Motor neuron (in vitro differentiated cells): ENCODE measurements around the gene EVC. TPM values are rescaled to one million over a fixed set of nuclear protein-coding genes. Genes with fewer than 3 reads are reported as not detected.
A peak's percentile ranks its signal among the peaks of the same experiment; 100 is the strongest.
"Not testable (repeated sequence)": the region's sequence is repeated elsewhere in the genome, so short reads cannot be mapped to it uniquely, and the experiment has no call there.

Experiments used
- ATAC-seq, 8 experiments: fragments of 200-7000 bp; cut with Tn5 transposase; replicated peaks in 6 of 8; 2 replicates each; pipeline ENCODE4 v1.8.0; 2021; ENCODE audit warnings: mild to moderate bottlenecking in 8 of 8, moderate library complexity in 8 of 8
- H3K27ac ChIP-seq, 2 donors: fragments of 250-450 bp; sonication (Bioruptor Pico); 2 replicates each; pipeline ENCODE4 v1.9.0; 2021; ENCODE audit warnings: antibody characterized with exemption in 2 of 2, mild to moderate bottlenecking in 2 of 2, moderate library complexity in 1 of 2
- H3K4me1 ChIP-seq, 2 donors: fragments of 250-450 bp; sonication (Bioruptor Pico); replicated peaks in 1 of 2; 2 replicates each; pipeline ENCODE4 v1.6.1; 2021; ENCODE audit warnings: antibody characterized with exemption in 2 of 2, mild to moderate bottlenecking in 2 of 2, moderate library complexity in 1 of 2
- H3K4me3 ChIP-seq, 5 donors: fragments of 250-450 bp; sonication (Bioruptor Pico); 2 replicates each; pipeline ENCODE4 v1.9.0; 2021; ENCODE audit warnings: antibody characterized with exemption in 5 of 5, mild to moderate bottlenecking in 5 of 5, moderate library complexity in 4 of 5
- WGBS, 10 experiments: fragments of 450-650 bp; shearing (Covaris generic); methylation state at CpG; one replicate each; pipeline ENCODE4 v1.0.0; 2022; 5-methylcytosine and 5-hydroxymethylcytosine counted together
- in situ Hi-C, 9 experiments: fragments of 400-800 bp; cut with MboI; loops; one replicate each; pipeline ENCODE4 v1.15.0; 2021; ENCODE audit warnings: low sequenced_read_pairs in 9 of 9, low pct_unique_long_range_greater_than_20kb in 2 of 9; ENCODE audit not compliant: unreplicated experiment in 9 of 9
- total RNA-seq, 8 experiments: library from RNA; unstranded; fragments of 300-600 nt; gene quantifications; 2 replicates each; pipeline versions ENCODE4 v1.2.3 to v1.2.4, GENCODE V29; 2022

Gene EVC
- total RNA-seq, 8 experiments from 2014 or later = 2.1 to 26.4 (median 7.7) TPM

- in situ Hi-C loops = loop anchor here in 1 of 9 experiments (25.0 kb wide), 1 partner anchor 1317 kb away; no protein-coding TSS in a partner anchor
- WGBS, 10 experiments = 60 to 100% (median 87%) methylated on average over 1 to 3 of the region's 14 CpGs; no CpG with 5 or more reads in 5 of the 10 experiments
- no peak for ATAC-seq
These were observed 93.7 kb downstream of the EVC start for GRCh38 chr4:5804656-5805055.

DNA sequence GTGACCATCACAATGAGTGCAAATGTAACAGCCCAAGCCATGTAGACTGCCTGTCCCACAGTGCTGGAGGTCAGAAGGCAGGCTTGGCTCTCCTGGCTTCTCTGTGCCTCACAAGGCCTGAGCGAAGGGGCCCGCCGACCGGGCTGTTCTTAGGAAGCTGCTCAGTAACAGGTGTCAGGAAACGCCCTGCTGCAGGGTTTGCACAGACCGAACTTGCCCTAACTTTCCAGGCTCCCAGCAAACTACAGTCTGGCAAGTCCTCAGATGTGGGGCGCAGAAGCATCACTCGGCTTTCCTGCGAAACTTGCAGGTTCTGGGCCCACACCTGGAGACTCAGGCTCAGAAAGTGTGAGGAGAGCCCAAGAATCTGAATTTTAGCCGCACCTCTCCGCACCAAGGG is 94.3 kb downstream of the EVC start:
- Histone ChIP-seq H3K4me1 (no peaks in the 10 kb centered on the region), H3K4me3 (no peak overlapping the region), H3K27ac (no peak overlapping the region)
- 92 to 96% methylated on average over 4 to 8 of the region's 11 CpGs; no CpG with 5 or more reads in 8 of the 10 experiments for WGBS, 10 experiments
- in situ Hi-C loops = loop anchor here in 1 of 9 experiments (25.0 kb wide), 1 partner anchor 1318 kb away; no protein-coding TSS in a partner anchor
- no peak for ATAC-seq

More at GRCh38 chr4:5804656-5805055, 93.7 kb downstream of the EVC start:
- no peak overlapping the region for H3K27ac ChIP-seq
- no peak overlapping the region for H3K4me3 ChIP-seq
- no peaks in the 10 kb centered on the region for H3K4me1 ChIP-seq

- Histone ChIP-seq H3K27ac (no peak overlapping the region), H3K4me3 (no peak overlapping the region), H3K4me1 (no peaks in the 10 kb centered on the region)
- 75 to 100% (median 92%) methylated on average over 1 to 4 of the region's 10 CpGs; no CpG with 5 or more reads in 4 of the 10 experiments for WGBS, 10 experiments
- in situ Hi-C loops = loop anchor here in 1 of 9 experiments (25.0 kb wide), 1 partner anchor 1321 kb away; no protein-coding TSS in a partner anchor
- ATAC-seq = peak in 1 of 8 experiments; percentile 15
These were observed 97.2 kb downstream of the EVC start for GRCh38 chr4:5808081-5808741.

DNA sequence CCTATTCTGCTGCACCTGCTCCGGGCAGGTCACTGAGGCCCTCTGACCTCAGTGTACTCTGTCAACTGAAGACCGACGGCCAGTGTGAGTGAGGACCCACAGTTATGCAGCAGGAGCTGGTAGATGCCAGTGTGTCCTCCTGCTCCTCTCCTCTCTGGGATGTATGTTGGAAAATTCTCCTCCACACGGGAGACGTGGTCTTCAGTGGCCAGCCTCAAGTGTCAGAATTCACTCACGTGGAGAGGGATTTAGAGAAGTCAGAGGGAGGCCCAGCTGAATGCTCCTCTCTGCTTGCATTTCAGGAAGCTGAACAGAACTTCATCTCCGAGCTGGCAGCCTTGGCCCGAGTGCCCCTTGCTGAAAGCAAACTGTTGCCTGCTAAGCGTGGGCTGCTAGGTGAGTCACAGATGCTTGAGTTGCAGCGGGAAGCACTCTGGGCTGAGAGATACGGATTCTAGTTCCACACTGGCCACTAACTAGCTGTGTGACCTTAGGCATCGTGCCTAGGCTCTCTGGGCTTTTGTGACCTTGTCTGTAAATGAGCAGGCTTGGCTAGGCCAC is 98.3 kb downstream of the EVC start:
- H3K4me1 ChIP-seq = no peaks in the 10 kb centered on the region
- H3K4me3 ChIP-seq = no peak overlapping the region
- in situ Hi-C loops = loop anchor here in 1 of 9 experiments (25.0 kb wide), 1 partner anchor 1322 kb away; no protein-coding TSS in a partner anchor
- no peak overlapping the region for H3K27ac ChIP-seq
- WGBS, 10 experiments = 83 to 100% (median 90%) methylated on average over 1 to 6 of the region's 12 CpGs; no CpG with 5 or more reads in 4 of the 10 experiments
- no peak for ATAC-seq

- in situ Hi-C loops = loop anchor here in 1 of 9 experiments (25.0 kb wide), 1 partner anchor 1323 kb away; no protein-coding TSS in a partner anchor
- Histone ChIP-seq H3K27ac (no peak overlapping the region), H3K4me1 (no peaks in the 10 kb centered on the region), H3K4me3 (no peak overlapping the region)
- no peak for ATAC-seq
- 57 to 100% (median 80%) methylated on average over 1 to 2 of the region's 3 CpGs; no CpG with 5 or more reads in 5 of the 10 experiments for WGBS, 10 experiments
These were observed 99.2 kb downstream of the EVC start for GRCh38 chr4:5810151-5810550.

- no peak for ATAC-seq
- Histone ChIP-seq H3K4me3 (no peak overlapping the region), H3K4me1 (peaks cover 0 to 5% of the 10 kb centered on the region in 2 donors), H3K27ac (no peak overlapping the region)
- 57 to 100% (median 91%) methylated on average over 1 to 7 of the region's 12 CpGs; no CpG with 5 or more reads in 2 of the 10 experiments for WGBS, 10 experiments
- in situ Hi-C loops = loop anchor here in 1 of 9 experiments (25.0 kb wide), 1 partner anchor 1324 kb away; no protein-coding TSS in a partner anchor
These were observed 99.9 kb downstream of the EVC start for GRCh38 chr4:5810770-5811430.

GRCh38 chr4:5812057-5812456 is 101.1 kb downstream of the EVC start:
- 88 to 100% (median 100%) methylated on average over 1 to 3 of the region's 5 CpGs; no CpG with 5 or more reads in 7 of the 10 experiments for whole genome bisulfite sequencing, 10 experiments
- not testable (repeated sequence) for ATAC-seq, H3K4me1 ChIP-seq, H3K27ac ChIP-seq, H3K4me3 ChIP-seq
- in situ Hi-C loops = loop anchor here in 1 of 9 experiments (25.0 kb wide), 1 partner anchor 1325 kb away; no protein-coding TSS in a partner anchor

- Histone ChIP-seq H3K27ac (no peak overlapping the region), H3K4me3 (no peak overlapping the region), H3K4me1 (peaks cover 0 to 5% of the 10 kb centered on the region in 2 donors)
- ATAC-seq = peak; percentile 64 to 99 (median 82)
- 67 to 89% (median 80%) methylated on average over 3 to 5 of the region's 9 CpGs; no CpG with 5 or more reads in 4 of the 10 experiments for WGBS, 10 experiments
- in situ Hi-C loops = loop anchor here in 1 of 9 experiments (25.0 kb wide), 1 partner anchor 1325 kb away; no protein-coding TSS in a partner anchor
These were observed 101.7 kb downstream of the EVC start for GRCh38 chr4:5812506-5813229.

- no peak for ATAC-seq
- Histone ChIP-seq H3K4me1 (peaks cover 0 to 5% of the 10 kb centered on the region in 2 donors), H3K4me3 (no peak overlapping the region), H3K27ac (no peak overlapping the region)
- 88 to 100% (median 100%) methylated on average over 1 to 6 of the region's 7 CpGs; no CpG with 5 or more reads in 4 of the 10 experiments for WGBS, 10 experiments
- in situ Hi-C loops = loop anchor here in 1 of 9 experiments (25.0 kb wide), 1 partner anchor 1327 kb away; no protein-coding TSS in a partner anchor
These were observed 102.9 kb downstream of the EVC start for GRCh38 chr4:5813882-5814255.

GRCh38 chr4:5814421-5814820 is 103.4 kb downstream of the EVC start:
- in situ Hi-C loops = loop anchor here in 1 of 9 experiments (25.0 kb wide), 1 partner anchor 1327 kb away; no protein-coding TSS in a partner anchor
- WGBS, 10 experiments = 60 to 100% (median 100%) methylated on average over 1 to 3 of the region's 6 CpGs; no CpG with 5 or more reads in 6 of the 10 experiments
- no peak overlapping the region for H3K4me3 ChIP-seq
- peaks cover 0 to 5% of the 10 kb centered on the region in 2 donors for H3K4me1 ChIP-seq
- no peak for ATAC-seq
- no peak overlapping the region for H3K27ac ChIP-seq

DNA sequence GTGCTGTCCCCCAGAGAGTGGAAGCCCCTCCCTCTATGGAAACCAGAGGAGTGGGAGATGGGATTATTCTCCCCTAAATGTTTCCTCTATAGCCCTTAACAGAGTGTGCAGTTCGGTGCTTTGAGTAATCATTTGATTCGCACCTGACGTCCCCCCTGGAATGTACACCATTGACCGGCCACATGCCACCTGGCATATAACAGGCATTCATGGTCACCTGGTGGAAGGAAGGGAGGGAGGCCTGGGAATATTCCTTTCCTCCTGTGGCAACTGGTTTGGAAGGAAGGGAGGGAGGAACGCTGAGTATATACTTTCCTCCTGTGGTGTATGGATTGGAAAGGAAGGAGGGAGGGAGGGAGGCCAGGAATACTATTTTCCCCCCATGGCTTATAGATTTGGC is 104.6 kb downstream of the EVC start:
- ATAC-seq = no peak
- WGBS, 10 experiments = 90 to 100% (median 93%) methylated on average over 2 to 5 of the region's 5 CpGs; no CpG with 5 or more reads in 7 of the 10 experiments
- Histone ChIP-seq H3K4me3 (no peak overlapping the region), H3K27ac (no peak overlapping the region), H3K4me1 (peaks cover 0 to 5% of the 10 kb centered on the region in 2 donors)
- in situ Hi-C loops = loop anchor here in 1 of 9 experiments (25.0 kb wide), 1 partner anchor 1328 kb away; no protein-coding TSS in a partner anchor

- Histone ChIP-seq H3K4me1 (peaks cover 0 to 5% of the 10 kb centered on the region in 2 donors), H3K27ac (no peak overlapping the region), H3K4me3 (no peak overlapping the region)
- WGBS, 10 experiments = 80 to 100% (median 100%) methylated on average over 1 to 3 of the region's 8 CpGs; no CpG with 5 or more reads in 5 of the 10 experiments
- peak in 1 of 8 experiments; percentile 6 for ATAC-seq
- in situ Hi-C loops = loop anchor here in 1 of 9 experiments (25.0 kb wide), 1 partner anchor 1329 kb away; no protein-coding TSS in a partner anchor
These were observed 105.1 kb downstream of the EVC start for GRCh38 chr4:5816101-5816500.
